HG03469 (cell line): ENCODE data around the gene ZXDC.

Experiments
- ATAC-seq: cut with Tn5 transposase; IDR thresholded peaks from one replicate; pipeline ENCODE4 v1.9.1; 2021; ENCODE audit warnings: mild to moderate bottlenecking, moderate library complexity, moderate number of reproducible peaks; ENCODE audit not compliant: unreplicated experiment

ZXDC gene

GRCh38 chr3:126418661-126419131 lies 57.0 kb downstream of the ZXDC start:
- ATAC-seq, result no peak

- no peak for ATAC-seq
Measured at GRCh38 chr3:126417981-126418530, 57.6 kb downstream of the ZXDC start.

- ATAC-seq, result no peak
Measured at GRCh38 chr3:126417515-126417914, 58.2 kb downstream of the ZXDC start.

GRCh38 chr3:126416943-126417342 lies 58.7 kb downstream of the ZXDC start:
- ATAC-seq, result no peak

GRCh38 chr3:126415661-126416591 lies 59.8 kb downstream of the ZXDC start:
- no peak for ATAC-seq

- ATAC-seq, result no peak
Measured at GRCh38 chr3:126414961-126415660, 60.6 kb downstream of the ZXDC start.

- ATAC-seq, result no peak
Measured at GRCh38 chr3:126414406-126414805, 61.3 kb downstream of the ZXDC start.

GRCh38 chr3:126413693-126414080 lies 62.0 kb downstream of the ZXDC start:
- ATAC-seq, result no peak

- no peak for ATAC-seq
Measured at GRCh38 chr3:126412841-126413692, 62.6 kb downstream of the ZXDC start.

GRCh38 chr3:126408099-126408498 lies 67.6 kb downstream of the ZXDC start:
- ATAC-seq, result no peak

- ATAC-seq, result no peak
Measured at GRCh38 chr3:126407412-126408044, 68.2 kb downstream of the ZXDC start.

- no peak for ATAC-seq
Measured at GRCh38 chr3:126406389-126407296, 69.0 kb downstream of the ZXDC start.

GRCh38 chr3:126402666-126403302 lies 72.9 kb downstream of the ZXDC start:
- ATAC-seq, result no peak

- ATAC-seq, result no peak
Measured at GRCh38 chr3:126402178-126402577, 73.5 kb downstream of the ZXDC start.

- no peak for ATAC-seq
Measured at GRCh38 chr3:126401611-126402160, 74.0 kb downstream of the ZXDC start.

GRCh38 chr3:126399756-126400155 lies 75.9 kb downstream of the ZXDC start:
- no peak for ATAC-seq

- peak; percentile 48 for ATAC-seq
Measured at GRCh38 chr3:126399351-126399735, 76.3 kb downstream of the ZXDC start.
